Stimulated activated CD8-positive, alpha-beta memory T cell treated with anti-CD3 and anti-CD28 coated beads, Interleukin-12 subunit alpha, Interleukin-12 subunit beta, amount 100 ng/mL, for 24 hours (primary cell): ENCODE measurements around the gene ADH5.
"Not testable (repeated sequence)": the region's sequence is repeated elsewhere in the genome, so short reads cannot be mapped to it uniquely, and the experiment has no call there.

Experiments
- DNase-seq: peaks from one replicate; pipeline ENCODE4 v3.0.0-alpha.2; 2020; ENCODE audit errors: extremely low read depth

ADH5 gene

DNA sequence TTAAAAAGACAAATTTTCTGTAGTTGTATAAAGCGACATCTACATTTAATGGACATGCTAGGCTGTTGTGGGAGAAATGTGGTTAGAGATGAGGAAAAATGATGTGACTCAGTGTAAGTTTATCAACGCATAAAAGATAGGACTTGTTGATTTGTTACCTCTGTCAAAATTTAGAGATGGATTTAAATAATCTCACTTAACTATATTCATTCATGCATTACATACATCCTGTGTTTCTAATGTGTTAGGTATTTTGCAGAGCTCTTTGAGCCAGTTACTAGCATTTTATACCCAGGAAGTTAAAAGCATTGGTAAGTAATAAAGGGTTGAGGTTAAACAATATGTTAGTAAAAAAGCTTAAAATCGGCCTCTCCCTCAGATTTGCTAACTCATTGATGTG lies 58.7 kb downstream of the ADH5 start:
- DNase-seq = no peak

DNA sequence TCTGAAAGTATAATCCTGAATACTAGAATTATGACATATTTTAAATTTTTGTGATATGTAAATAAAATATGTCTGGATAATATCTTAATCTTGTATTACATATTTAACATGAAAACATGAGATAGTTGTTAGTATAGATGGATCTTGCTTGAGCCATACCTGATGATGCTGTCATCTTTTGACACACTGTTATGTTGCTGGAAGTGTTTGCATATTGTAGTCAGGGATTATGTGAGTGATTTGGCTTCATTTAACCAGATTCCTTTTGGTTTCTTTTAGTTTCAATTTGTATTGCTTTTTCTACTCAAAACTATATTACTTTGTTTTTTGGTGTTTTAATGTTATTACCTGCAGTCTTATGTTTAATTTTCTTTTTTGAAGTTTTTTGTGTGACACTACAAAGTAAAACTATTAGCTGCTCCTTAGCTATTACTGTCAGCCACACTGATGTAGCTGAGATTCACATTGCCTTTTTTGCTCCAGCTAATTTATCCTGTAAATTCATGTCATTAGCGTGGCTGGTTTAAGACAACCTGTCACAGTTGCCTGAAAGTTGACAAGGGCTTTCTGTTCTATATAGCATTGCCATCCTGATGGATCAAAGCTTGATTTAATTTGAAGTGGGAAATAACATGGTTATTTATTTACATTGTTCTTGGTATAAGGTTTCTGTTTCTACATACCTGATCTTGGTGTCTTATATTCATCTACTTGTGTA lies 59.4 kb downstream of the ADH5 start:
- no peak for DNase-seq

DNA sequence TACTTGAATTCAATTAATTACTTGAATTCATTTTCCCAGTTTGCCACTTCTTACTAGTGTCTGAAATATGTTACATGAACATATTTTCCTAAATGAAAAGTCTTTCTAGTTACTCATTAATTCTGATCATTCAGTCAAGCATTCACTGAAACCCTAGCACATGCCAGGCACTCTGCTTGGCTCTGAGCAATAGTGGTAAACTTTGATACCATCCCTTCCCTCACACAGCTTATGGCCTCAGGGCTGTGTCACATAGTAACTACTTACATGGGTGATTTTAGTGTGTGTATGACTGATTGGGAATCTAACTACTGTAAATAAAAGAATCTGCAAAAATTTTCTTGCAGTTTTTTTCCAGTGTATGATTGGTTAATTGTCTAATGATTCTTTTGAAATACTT lies 60.4 kb downstream of the ADH5 start:
- no peak for DNase-seq

DNA sequence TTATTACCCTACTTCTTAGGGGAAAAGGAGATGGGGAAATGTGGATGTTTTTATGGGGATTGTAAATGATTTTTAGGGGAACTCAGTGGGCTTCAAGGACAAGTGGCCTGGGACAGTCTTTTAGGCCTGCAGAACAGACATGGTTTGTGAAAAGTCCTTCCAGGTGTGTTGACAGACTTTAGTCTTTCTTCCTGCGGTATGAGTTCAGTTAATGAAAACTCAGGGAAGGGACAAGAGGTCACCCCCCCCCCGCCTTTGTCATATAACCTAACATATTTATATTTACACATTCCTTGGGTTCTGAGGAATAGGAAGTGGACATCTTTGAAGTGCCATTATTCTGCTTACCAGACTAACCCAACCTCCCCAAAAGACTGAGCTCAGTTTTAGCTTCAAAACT lies 61.3 kb downstream of the ADH5 start:
- DNase-seq = no peak

DNA sequence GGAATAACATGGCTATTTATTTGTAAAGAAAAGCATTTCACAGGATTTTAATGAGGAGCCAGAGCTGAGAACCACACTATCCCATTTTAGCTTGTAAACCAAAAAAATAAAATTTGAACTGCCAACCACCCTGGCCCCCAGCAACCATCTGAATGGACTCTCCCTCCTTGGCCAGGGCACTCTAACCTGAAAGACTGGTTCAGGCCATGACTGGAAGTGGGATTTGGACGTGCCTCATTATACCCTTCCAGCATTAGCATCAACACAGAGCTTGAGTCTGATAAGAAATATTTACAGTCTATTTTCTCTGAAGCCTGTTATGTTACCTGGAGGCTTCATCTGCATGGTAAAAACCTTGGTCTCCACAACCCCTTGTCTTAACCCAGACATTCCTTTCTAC lies 63.1 kb downstream of the ADH5 start:
- no peak for DNase-seq

DNA sequence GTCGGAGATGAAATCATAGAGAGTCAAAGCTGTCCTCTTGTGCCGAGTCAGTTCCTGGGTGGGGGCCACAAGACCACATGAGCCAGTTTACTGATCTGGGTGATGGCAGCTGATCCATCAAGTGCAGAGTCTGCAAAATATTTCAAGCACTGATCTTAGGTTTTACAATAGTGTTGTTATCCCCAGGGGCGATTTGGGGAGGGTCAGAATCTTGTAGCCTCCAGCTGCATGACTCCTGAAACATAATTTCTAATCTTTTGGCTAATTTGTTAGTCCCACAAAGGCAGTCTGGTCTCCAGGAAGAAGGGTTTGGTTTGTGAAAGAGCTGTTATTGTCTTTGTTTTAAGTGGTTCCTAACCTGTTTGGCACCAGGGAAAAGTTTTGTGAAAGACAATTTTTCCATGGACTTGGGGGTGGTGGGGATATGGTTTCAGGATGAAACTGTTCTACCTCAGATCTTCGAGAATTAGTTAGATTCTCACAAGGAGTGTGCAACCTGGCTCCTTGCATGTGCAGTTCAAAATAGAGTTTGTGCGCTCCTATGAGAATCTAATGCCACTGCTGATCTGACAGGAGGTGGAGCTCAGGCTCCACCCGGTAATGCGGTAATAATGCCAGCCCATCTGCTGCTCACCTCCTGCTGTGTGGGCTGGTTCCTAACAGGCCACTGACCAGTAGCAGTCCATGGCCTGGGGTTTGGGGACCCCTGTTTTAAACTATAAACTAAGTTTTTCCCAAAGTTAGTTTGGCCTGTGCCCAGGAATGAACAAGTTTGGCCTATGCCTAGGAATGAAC lies 63.9 kb downstream of the ADH5 start:
- no peak for DNase-seq

DNA sequence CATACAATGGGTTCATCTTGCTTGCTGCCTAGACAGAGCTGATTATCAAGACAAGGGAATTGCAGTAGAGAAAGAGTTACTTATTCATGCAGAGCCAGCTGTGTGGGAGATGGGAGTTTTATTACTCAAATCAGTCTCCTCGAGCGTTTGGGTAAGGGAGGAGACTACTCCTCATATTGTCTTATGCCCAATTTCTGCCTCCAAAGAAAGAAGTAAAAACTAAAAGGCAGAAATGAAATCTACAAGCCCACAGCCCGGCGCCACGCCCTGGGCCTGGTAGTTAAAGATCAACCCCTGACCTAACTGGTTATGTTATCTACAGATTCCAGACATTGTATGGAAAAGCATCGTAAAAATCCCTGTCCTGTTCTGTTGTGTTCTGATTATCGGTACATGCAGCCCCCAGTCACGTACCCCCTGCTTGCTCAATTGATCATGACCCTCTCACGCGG lies 64.8 kb downstream of the ADH5 start:
- DNase-seq = not testable (repeated sequence)

DNA sequence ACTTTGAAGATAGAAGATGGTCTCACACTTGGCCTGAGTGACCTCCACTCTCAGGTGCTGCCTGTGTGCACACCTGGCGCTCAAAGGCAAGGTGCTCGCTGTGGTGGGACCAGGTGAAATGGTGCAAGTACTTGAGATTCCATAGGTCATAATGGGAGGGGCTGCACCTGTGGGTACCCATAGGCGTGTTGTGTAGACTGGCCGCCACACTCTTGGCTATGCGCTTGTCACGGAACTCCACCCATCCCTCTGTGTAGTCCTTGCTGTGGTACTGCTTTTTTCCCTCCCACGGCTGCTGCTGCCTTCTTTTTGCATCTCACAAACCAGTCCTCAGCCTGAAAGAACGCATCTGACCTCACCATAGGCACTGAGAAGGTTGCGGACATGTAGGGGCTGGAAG lies 66.0 kb downstream of the ADH5 start:
- DNase-seq = no peak

DNA sequence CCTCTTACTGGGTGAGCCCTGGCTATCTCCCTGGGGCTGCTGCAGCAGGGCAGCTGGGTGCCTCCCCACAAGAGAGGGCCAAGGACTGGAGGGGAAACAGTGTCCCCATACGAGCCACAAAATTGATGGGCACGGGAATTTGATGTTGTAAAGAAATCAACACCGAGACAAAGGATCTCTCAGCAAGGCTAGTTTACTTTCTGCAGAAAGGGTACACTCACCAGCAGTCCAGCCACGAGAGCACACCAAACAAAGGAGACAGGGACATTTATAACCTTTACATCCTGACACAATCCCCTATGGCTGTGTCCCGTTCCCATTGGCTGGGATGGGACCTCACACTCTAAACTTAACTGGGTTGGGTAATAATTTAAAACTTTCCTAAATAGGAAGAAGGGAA lies 67.2 kb downstream of the ADH5 start:
- DNase-seq = no peak
